CD4-positive, alpha-beta T cell (primary cell): Measurements from ENCODE around the gene MCC. TPM values are rescaled to one million over a fixed set of nuclear protein-coding genes. Genes with fewer than 3 reads are reported as not detected.
A peak's percentile ranks its signal among the peaks of the same experiment; 100 is the strongest.

Experiments used
- ATAC-seq: fragments of 200-7000 bp; cut with Tn5 transposase; one replicate; pipeline ENCODE4 v1.10.0; 2022; ENCODE audit warnings: mild to moderate bottlenecking; ENCODE audit not compliant: poor library complexity
- CTCF ChIA-PET: fragments of 350-600 bp; sonication (Branson Sonifier 250); formaldehyde crosslinking; loops from one replicate; lab custom pipeline; 2021; ENCODE audit warnings: antibody characterized with exemption, inconsistent platforms; lab: Charles Lee
- POLR2A ChIA-PET: fragments of 350-600 bp; sonication (Branson Sonifier 250); formaldehyde crosslinking; loops from one replicate; lab custom pipeline; 2021; ENCODE audit warnings: antibody characterized with exemption, inconsistent platforms; lab: Charles Lee
- DNase-seq, 14 experiments: peaks; one replicate each; pipeline ENCODE4 v3.0.0-alpha.2; 2013 to 2020; ENCODE audit warnings: mixed read lengths in 2 of 14
- H3K27ac ChIP-seq, 2 donors: one replicate each; pipeline versions ENCODE4 v1.5.1 to v1.7.0; 2013; ENCODE audit warnings: low read length in 2 of 2, low read depth in 1 of 2, mild to moderate bottlenecking in 1 of 2
- H3K27me3 ChIP-seq, 2 experiments: 1 replicate in 1 of 2; 2 replicates in 1 of 2; pipeline versions ENCODE4 v1.6.1 to v1.7.0; 2013; ENCODE audit warnings: low read length in 2 of 2, control low read depth in 1 of 2, mild to moderate bottlenecking in 1 of 2, moderate library complexity in 1 of 2; ENCODE audit not compliant: insufficient read depth in 2 of 2, control insufficient read depth in 1 of 2
- H3K36me3 ChIP-seq: one replicate; pipeline ENCODE4 v1.6.1; 2013; ENCODE audit warnings: low read length, control low read depth; ENCODE audit not compliant: insufficient read depth
- H3K4me1 ChIP-seq: one replicate; pipeline ENCODE4 v1.6.1; 2013; ENCODE audit warnings: low read length, control low read depth; ENCODE audit not compliant: insufficient read depth
- H3K4me3 ChIP-seq: one replicate; pipeline ENCODE4 v1.5.1; 2013; ENCODE audit warnings: mild to moderate bottlenecking, low read length, moderate library complexity
- H3K9me3 ChIP-seq, 2 experiments: 1 replicate in 1 of 2; 2 replicates in 1 of 2; pipeline versions ENCODE4 v1.6.1 to v1.7.0; 2013; ENCODE audit warnings: low read length in 2 of 2, mild to moderate bottlenecking in 2 of 2, control low read depth in 1 of 2, moderate library complexity in 1 of 2; ENCODE audit not compliant: control insufficient read depth in 1 of 2, insufficient read depth in 1 of 2
- H3K27ac Mint-ChIP-seq: one replicate; pipeline ENCODE4 v1.8.0; 2020; ENCODE audit warnings: mixed read lengths
- H3K27me3 Mint-ChIP-seq: one replicate; pipeline ENCODE4 v1.8.0; 2021; ENCODE audit warnings: mixed read lengths
- H3K36me3 Mint-ChIP-seq: one replicate; pipeline ENCODE4 v1.8.0; 2021; ENCODE audit warnings: low read depth, mixed read lengths
- H3K4me1 Mint-ChIP-seq: one replicate; pipeline ENCODE4 v1.8.0; 2021; ENCODE audit warnings: low read depth, mixed read lengths
- H3K4me3 Mint-ChIP-seq: one replicate; pipeline ENCODE4 v1.8.0; 2020; ENCODE audit warnings: mild to moderate bottlenecking, mixed read lengths
- H3K9me3 Mint-ChIP-seq: one replicate; pipeline ENCODE4 v1.8.0; 2020; ENCODE audit warnings: mixed read lengths
- CTCF ChIP-seq: fragments of 200-600 bp; IDR thresholded peaks from one replicate; pipeline ENCODE4 v1.8.0; 2022; ENCODE audit warnings: antibody characterized with exemption, mild to moderate bottlenecking
- intact Hi-C, 2 experiments: fragments of 100-400 bp; cut with DNase I in 1 of 2; cut with micrococcal nuclease in 1 of 2; formaldehyde crosslinking; loops; one replicate each; pipeline versions ENCODE4 v1.15.1 to v1.9.0; 2023 to 2025; cut with DNase I, micrococcal nuclease
- total RNA-seq, 174 experiments: library from RNA in 2 of 174; stranded (reverse) in 2 of 174; gene quantifications; one replicate each; pipeline ENCODE4 v1.2.3 and lab custom pipeline; 2021 to 2026

Gene MCC
- total RNA-seq, 2 experiments from 2014 or later = 3.2 to 3.3 TPM

GRCh38 chr5:113336975-113337374 lies 151.3 kb downstream of the MCC start:
- Histone ChIP-seq H3K27me3 (no peaks in the 10 kb centered on the region), H3K9me3 (no peaks in the 10 kb centered on the region), H3K27ac (no peak overlapping the region), H3K4me3 (no peak overlapping the region), H3K4me1 (no peaks in the 10 kb centered on the region), H3K36me3 (no peaks in the 10 kb centered on the region)
- Mint-ChIP-seq H3K4me3 (no peak overlapping the region), H3K27me3 (peaks cover 17% of the 10 kb centered on the region), H3K4me1 (peaks cover 13% of the 10 kb centered on the region), H3K9me3 (no peaks in the 10 kb centered on the region), H3K27ac (no peak overlapping the region), H3K36me3 (no peaks in the 10 kb centered on the region)
- no peak for TF ChIP-seq CTCF
- intact Hi-C loops = loop anchor here (2.0 to 10.0 kb wide), 4 partner anchors 148 to 1908 kb away; partner anchors contain the start of gene MCC (in 1 of the 2)
- POLR2A ChIA-PET = interaction anchor here (0.6 kb wide), 1 partner anchor 326 kb away, joined by 3 read pairs; no protein-coding TSS in a partner anchor
- CTCF ChIA-PET = interaction anchor here (1.5 kb wide), 1 partner anchor 341 kb away, joined by 4 read pairs; no protein-coding TSS in a partner anchor
- DNase-seq (peak in 3 of 14 experiments; percentile 17 to 26 (median 19)), ATAC-seq (no peak)

GRCh38 chr5:113333411-113333810 lies 154.8 kb downstream of the MCC start:
- POLR2A ChIA-PET = interaction anchor here (0.8 to 1.2 kb wide), 2 partner anchors 66 to 337 kb away, joined by 3 read pairs; no protein-coding TSS in a partner anchor
- Mint-ChIP-seq H3K9me3 (no peaks in the 10 kb centered on the region), H3K4me3 (no peak overlapping the region), H3K27me3 (peaks cover 4% of the 10 kb centered on the region), H3K36me3 (no peaks in the 10 kb centered on the region), H3K27ac (no peak overlapping the region), H3K4me1 (peaks cover 25% of the 10 kb centered on the region)
- TF ChIP-seq CTCF = no peak
- Histone ChIP-seq H3K9me3 (no peaks in the 10 kb centered on the region), H3K36me3 (no peaks in the 10 kb centered on the region), H3K4me3 (no peak overlapping the region), H3K27ac (no peak overlapping the region), H3K27me3 (no peaks in the 10 kb centered on the region), H3K4me1 (no peaks in the 10 kb centered on the region)
- DNase-seq (no peak), ATAC-seq (no peak)
- intact Hi-C loops = loop anchor here (5.0 to 10.0 kb wide), 4 partner anchors 151 to 1911 kb away; partner anchors contain the start of genes DCP2 (in 1 of the 2), MCC (in 1 of the 2) and YTHDC2 (in 1 of the 2)
- CTCF ChIA-PET = no interaction called here

GRCh38 chr5:113331209-113331551 lies 157.1 kb downstream of the MCC start:
- Histone ChIP-seq H3K36me3 (no peaks in the 10 kb centered on the region), H3K27me3 (no peaks in the 10 kb centered on the region), H3K4me1 (no peaks in the 10 kb centered on the region), H3K4me3 (no peak overlapping the region), H3K9me3 (no peaks in the 10 kb centered on the region), H3K27ac (no peak overlapping the region)
- no peak for DNase-seq
- TF ChIP-seq CTCF = no peak
- no peaks in the 10 kb centered on the region for H3K27me3 Mint-ChIP-seq
- ATAC-seq = no peak
- POLR2A ChIA-PET = no interaction called here
- no peaks in the 10 kb centered on the region for H3K36me3 Mint-ChIP-seq
- intact Hi-C loops = loop anchor here (5.0 to 10.0 kb wide), 4 partner anchors 154 to 1914 kb away; partner anchors contain the start of genes DCP2 (in 1 of the 2), MCC (in 1 of the 2) and YTHDC2 (in 1 of the 2)
- H3K4me1 Mint-ChIP-seq = peaks cover 25% of the 10 kb centered on the region
- CTCF ChIA-PET = interaction anchor here (2.2 kb wide), 1 partner anchor 335 kb away, joined by 17 read pairs; no protein-coding TSS in a partner anchor
- no peak overlapping the region for H3K4me3 Mint-ChIP-seq
- no peak overlapping the region for H3K27ac Mint-ChIP-seq
- no peaks in the 10 kb centered on the region for H3K9me3 Mint-ChIP-seq
